Measurements from ENCODE around the gene GPR101.
"Not testable (repeated sequence)": the region's sequence is repeated elsewhere in the genome, so short reads cannot be mapped to it uniquely, and the experiment has no call there.

Gene GPR101

DNA sequence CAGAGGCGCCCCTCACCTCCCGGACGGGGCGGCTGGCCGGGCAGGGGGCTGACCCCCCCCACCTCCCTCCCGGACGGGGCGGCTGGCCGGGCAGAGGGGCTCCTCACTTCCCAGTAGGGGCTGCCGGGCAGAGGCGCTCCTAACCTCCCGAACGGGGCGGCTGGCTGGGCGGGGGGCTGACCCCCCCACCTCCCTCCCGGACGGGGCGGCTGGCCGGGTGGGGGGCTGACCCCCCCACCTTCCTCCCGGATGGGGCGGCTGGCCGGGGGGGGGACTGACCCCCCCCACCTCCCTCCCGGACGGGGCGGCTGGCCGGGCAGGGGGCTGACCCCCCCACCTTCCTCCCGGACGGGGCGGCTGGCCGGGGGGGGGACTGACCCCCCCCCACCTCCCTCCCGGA is 33.6 kb downstream of the GPR101 start:
- DNase-seq: not testable (repeated sequence)

DNA sequence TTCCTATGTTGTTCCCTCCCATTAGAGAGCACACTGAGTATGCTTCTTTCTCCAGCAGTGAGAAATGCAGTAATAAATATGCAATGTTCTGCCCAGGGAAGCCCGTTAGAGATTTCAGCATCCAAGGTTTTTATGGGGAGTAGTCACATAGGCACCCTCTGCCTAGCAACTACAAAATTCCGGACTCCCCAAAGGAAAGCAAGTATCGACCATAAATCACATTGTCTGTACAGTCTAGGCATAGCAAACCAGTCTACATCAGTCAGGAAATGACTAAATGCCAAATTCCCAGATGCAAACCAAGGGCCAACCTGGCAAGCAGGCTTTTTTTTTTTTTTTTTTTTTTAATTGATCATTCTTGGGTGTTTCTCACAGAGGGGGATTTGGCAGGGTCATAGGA is 34.8 kb downstream of the GPR101 start:
- DNase-seq: no peak
